NT2/D1 (cell line): ENCODE measurements around the gene GJB6.

ENCODE experiments used
- SUZ12 ChIP-seq: IDR thresholded peaks from 2 replicates; pipeline ENCODE4 v1.6.1; 2011; ENCODE audit not compliant: insufficient read length, insufficient read depth; ENCODE audit errors: extremely low read depth
- ZNF274 ChIP-seq: IDR thresholded peaks from 2 replicates; pipeline ENCODE4 v1.6.1; 2011; ENCODE audit warnings: mild to moderate bottlenecking, low read depth, low read length

DNA sequence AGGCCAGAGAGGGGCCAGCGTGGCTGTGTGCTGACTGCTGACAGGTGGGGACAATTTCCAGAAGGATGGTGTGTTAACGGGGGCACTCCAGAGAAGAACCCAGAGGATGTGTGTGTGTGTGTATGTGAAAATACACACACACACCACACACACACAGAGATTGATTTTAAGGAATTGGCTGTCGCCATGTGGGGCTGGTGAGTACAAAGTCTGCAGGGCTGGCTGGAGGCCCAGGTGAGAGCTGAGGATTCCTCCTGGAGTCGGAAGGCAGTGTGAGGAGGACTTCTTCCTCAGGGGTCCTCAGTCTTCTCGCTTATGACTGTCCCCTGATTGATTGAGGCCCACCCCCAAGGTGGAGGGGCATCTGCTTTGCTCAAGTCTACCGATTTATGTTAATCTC lies 7.6 kb upstream of the GJB6 start:
- TF ChIP-seq ZNF274: no peak
- TF ChIP-seq SUZ12: no peak
